LNCAP (cell line): ENCODE data around the gene CAB39L.

Source experiments
- TF ChIP-seq, protein P1 (sequence below): fragments of 450-650 bp; IDR thresholded peaks from 2 replicates; pipeline ENCODE4 v1.5.1; 2017; ENCODE audit warnings: mild to moderate bottlenecking

Gene CAB39L

DNA sequence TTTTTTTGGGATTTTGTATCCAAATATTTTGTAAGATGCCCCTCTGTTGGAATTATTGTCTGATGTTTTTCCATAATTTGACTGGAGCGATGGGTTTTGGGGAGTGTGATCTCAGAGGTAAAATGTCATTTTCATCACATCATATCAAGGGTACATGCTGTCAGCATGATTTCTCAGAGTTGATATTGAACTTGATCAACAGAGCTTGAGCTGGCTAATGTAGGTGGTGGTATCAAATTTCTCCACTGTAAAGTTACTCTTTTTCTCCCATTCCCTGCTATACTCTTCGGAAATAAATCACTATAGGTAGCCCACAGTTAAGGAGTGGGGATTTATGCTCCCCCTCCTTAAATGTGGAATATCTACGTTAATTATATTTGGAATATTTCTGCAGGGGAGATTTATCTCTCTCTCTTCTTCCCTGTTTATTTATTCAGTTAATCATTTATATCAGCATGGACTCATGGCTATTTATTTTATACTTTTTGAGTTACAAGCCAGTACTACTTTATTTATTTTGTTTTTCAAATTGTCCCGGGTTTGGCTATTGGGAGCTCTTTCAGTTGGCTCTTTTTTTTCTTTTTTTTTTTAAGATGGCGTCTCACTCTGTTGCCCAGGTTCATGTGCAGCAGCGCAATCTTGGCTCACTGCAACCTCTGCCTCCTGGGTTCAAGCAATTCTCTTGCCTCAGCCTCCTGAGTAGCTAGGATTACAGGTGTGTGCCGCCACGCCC is 9.0 kb upstream of the CAB39L start:
- TF ChIP-seq, protein P1, sequence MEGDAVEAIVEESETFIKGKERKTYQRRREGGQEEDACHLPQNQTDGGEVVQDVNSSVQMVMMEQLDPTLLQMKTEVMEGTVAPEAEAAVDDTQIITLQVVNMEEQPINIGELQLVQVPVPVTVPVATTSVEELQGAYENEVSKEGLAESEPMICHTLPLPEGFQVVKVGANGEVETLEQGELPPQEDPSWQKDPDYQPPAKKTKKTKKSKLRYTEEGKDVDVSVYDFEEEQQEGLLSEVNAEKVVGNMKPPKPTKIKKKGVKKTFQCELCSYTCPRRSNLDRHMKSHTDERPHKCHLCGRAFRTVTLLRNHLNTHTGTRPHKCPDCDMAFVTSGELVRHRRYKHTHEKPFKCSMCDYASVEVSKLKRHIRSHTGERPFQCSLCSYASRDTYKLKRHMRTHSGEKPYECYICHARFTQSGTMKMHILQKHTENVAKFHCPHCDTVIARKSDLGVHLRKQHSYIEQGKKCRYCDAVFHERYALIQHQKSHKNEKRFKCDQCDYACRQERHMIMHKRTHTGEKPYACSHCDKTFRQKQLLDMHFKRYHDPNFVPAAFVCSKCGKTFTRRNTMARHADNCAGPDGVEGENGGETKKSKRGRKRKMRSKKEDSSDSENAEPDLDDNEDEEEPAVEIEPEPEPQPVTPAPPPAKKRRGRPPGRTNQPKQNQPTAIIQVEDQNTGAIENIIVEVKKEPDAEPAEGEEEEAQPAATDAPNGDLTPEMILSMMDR, result no peak

DNA sequence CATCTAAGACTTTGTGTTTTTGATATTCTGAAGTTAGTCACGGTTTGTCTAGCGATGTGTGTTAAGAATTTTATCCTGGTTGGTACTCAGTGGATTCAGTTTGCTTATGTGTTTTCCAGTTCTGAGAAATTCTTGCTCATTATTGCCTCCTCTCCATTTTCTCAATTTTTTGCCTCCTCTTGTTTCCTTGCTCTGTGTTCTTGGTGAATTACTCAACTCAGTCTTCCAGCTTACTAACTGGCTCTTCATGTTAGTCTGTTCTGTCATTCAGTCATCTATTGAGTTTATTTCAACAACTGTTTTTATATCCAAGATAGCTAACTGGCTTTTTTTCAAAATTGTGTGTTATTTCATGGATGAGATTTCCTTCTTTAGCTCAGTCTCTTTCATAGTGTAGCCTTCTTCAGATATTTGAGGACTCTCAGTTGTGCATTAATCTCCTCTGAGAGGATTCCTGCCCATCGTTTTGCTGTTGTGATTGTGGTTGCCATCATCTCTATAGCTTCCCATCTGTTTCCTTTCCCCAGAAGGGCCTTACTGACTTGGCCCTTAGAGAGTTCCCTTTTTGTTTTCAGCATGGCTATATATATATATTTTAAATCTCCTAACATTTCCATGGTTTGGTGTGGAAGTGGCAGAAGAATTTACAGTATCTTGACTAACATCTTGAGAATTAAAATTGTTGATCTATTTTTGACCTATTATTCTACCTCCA is 6.4 kb upstream of the CAB39L start:
- TF ChIP-seq, protein P1, result no peak

DNA sequence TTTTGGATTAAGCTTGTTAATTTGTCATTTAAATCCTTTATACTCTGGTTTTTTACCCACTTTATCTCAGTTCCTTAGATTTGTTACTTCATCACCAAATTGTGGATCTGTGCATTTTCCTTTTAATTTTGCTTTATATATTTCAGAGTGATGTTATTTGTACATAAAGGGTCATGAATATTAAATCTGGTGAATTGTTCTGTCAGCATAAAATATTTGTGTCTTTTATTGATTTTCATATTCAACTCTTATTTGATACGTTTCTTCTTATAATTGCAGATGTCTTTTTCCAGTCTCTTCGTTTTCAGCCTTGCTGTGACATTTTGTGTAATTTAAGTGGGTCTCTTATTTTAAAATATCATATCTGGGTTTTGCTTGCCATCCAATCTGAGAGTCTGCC is 4.9 kb upstream of the CAB39L start:
- TF ChIP-seq, protein P1, result no peak

DNA sequence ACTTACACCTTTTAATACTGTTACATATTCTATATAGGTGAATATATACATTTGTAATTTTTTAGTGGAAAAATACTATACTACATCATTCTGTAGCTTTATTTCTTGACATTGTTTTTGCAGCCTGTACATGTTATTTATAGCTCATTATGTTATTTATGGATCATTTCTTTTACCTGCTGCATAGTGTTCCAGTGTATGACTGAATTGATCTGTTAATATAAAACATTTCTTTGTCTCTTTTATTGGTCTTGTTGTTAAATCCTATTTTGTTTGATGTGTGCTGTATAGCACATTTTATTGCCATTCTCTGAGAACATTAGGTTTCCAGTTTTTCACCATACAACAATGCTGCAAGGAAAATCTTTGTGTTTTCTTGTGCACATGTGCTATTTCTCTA is 2.6 kb upstream of the CAB39L start:
- TF ChIP-seq, protein P1, result no peak

DNA sequence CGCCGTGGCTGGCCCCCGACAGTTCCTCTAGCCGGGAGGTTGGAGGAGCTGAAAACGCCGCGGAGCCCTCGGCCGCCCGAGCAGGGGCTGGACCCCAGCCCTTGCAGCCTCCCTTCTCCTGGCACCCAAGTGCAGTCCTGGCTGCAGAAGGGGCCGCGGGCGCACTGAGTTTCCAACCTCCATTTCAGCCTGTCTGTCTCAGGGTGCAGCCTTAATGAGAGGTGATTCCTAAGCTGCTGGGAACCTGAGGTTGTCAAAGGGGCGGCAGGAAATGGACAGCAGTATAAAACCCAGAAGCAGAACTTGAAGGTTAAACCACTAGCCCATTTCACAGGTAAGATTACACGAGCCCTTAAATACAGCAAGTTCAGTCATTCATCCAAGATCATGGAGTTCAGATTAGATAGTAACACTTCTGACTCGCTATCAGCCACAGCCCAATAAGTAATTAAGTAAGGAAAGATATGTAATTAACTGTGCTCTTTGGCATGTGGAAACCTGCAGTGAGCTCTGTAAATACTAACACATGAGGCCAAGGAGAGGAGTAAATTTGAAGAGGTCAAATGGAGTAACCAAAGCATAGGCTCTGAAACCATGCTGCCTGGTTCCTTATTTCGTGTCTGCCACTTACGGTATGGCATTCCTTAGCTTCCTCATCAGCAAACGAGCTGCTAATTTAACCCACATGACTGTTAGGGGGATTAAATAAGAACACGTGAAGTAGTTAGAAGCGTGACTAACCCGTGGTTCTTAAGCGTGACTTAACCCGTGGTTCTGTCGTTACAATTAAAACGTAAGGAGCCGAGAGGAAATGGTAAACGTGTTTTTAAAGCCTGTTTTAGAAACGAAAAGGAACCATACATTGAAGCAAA is 896 bp upstream of the CAB39L start:
- TF ChIP-seq, protein P1, result no peak

DNA sequence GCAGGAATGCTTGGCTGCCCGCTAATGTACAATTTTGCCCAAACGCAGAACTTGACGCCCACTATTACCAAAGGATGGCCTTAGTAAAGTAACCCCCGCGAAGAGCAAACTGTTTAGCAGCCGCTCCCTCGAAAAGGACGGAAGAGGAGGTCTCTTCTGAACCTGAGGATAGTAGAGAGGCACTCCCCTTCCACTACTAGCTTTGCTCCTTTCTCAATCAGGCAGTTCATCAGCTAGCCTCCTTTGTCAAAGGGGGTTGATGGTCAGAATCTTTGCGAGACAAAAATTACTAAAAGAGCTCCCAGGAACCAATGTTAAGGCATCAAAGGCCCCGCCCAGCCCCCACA is 534 bp downstream of the CAB39L start:
- TF ChIP-seq, protein P1, result no peak

DNA sequence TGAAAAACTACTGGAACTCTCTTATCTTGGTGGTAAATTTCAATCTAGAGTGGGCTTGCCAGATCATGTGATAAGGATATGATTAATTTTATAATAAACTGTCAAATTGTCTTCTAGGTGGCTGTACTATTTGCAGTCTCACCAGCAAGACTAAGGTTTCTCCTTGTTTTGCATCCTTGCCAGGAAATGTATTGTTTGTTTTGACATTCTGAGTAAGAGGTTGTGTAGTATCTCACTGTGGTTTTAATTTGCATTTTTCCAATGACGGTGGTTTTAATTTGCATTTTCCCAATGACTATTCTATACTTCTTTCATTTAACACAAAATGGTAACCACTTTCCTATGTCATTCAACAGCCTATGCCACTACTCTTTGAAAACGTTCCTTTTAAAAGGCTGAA is 2.0 kb downstream of the CAB39L start:
- TF ChIP-seq, protein P1, result no peak
